KBM-7 (cell line): Measurements from ENCODE around the gene STARD8.
A peak's percentile ranks its signal among the peaks of the same experiment; 100 is the strongest.
"Not testable (repeated sequence)": the region's sequence is repeated elsewhere in the genome, so short reads cannot be mapped to it uniquely, and the experiment has no call there.

Source experiments
- DNase-seq: peaks from one replicate; pipeline ENCODE4 v3.0.0-alpha.2; 2015
- in situ Hi-C: fragments of 300-500 bp; cut with MboI; formaldehyde crosslinking; loops from 2 replicates; pipeline ENCODE4 v1.14.3; 2020; ENCODE audit warnings: low sequenced_read_pairs, low pct_unique_long_range_greater_than_20kb, mixed read lengths

Gene STARD8

GRCh38 chrX:68647156-68647957 is at the start of gene STARD8:
TSS of gene STARD8 (plus strand) at chrX:68647666. CDS start at chrX:68647883, 217 bp downstream.
- in situ Hi-C loops, result no loop called here
- no peak for DNase-seq

- DNase-seq, result no peak
- in situ Hi-C loops, result no loop called here
These were observed 48.6 kb upstream of the STARD8 start for GRCh38 chrX:68598841-68599240.

GRCh38 chrX:68599256-68600152 is 48.0 kb upstream of the STARD8 start:
- in situ Hi-C loops, result no loop called here
- peak; percentile 48 for DNase-seq

- in situ Hi-C loops, DNase-seq: not testable (repeated sequence)
These were observed 43.2 kb upstream of the STARD8 start for GRCh38 chrX:68604216-68604615.

GRCh38 chrX:68614733-68615132 is 32.7 kb upstream of the STARD8 start:
- DNase-seq, in situ Hi-C loops: not testable (repeated sequence)

GRCh38 chrX:68627986-68628385 is 19.5 kb upstream of the STARD8 start:
- no peak for DNase-seq
- in situ Hi-C loops, result no loop called here

GRCh38 chrX:68629936-68630335 is 17.5 kb upstream of the STARD8 start:
- in situ Hi-C loops, DNase-seq: not testable (repeated sequence)

GRCh38 chrX:68631336-68631735 is 16.1 kb upstream of the STARD8 start:
- in situ Hi-C loops, result no loop called here
- DNase-seq, result no peak

GRCh38 chrX:68632491-68632890 is 15.0 kb upstream of the STARD8 start:
- no peak for DNase-seq
- in situ Hi-C loops, result no loop called here

GRCh38 chrX:68633981-68634380 is 13.5 kb upstream of the STARD8 start:
- DNase-seq, result no peak

GRCh38 chrX:68634649-68635227 is 12.7 kb upstream of the STARD8 start:
- no peak for DNase-seq
- in situ Hi-C loops, result no loop called here

More at GRCh38 chrX:68633981-68634380, 13.5 kb upstream of the STARD8 start:
- in situ Hi-C loops, result no loop called here

- DNase-seq, result no peak
- in situ Hi-C loops, result no loop called here
These were observed 6.8 kb upstream of the STARD8 start for GRCh38 chrX:68640661-68641060.

GRCh38 chrX:68644861-68645260 is 2.6 kb upstream of the STARD8 start:
- DNase-seq, result no peak

GRCh38 chrX:68646421-68646820 is 1.0 kb upstream of the STARD8 start:
- in situ Hi-C loops, result no loop called here
- DNase-seq, result no peak

More at GRCh38 chrX:68644861-68645260, 2.6 kb upstream of the STARD8 start:
- in situ Hi-C loops, result no loop called here

GRCh38 chrX:68648960-68649359 is 1.5 kb downstream of the STARD8 start:
- no peak for DNase-seq
- in situ Hi-C loops, result no loop called here

- DNase-seq, result no peak
- in situ Hi-C loops, result no loop called here
These were observed 3.0 kb downstream of the STARD8 start for GRCh38 chrX:68650491-68650890.

- in situ Hi-C loops, result no loop called here
- DNase-seq, result no peak
These were observed 3.6 kb downstream of the STARD8 start for GRCh38 chrX:68651110-68651509.

- no peak for DNase-seq
- in situ Hi-C loops, result no loop called here
These were observed 5.1 kb downstream of the STARD8 start for GRCh38 chrX:68652326-68653170.

GRCh38 chrX:68654693-68655092 is 7.2 kb downstream of the STARD8 start:
- DNase-seq, result no peak
- in situ Hi-C loops, result no loop called here
